HPDE6-E6E7 (cell line): ENCODE results near the gene PCDHGB5.
"Not testable (repeated sequence)": the region's sequence is repeated elsewhere in the genome, so short reads cannot be mapped to it uniquely, and the experiment has no call there.

Experiments used
- DNase-seq: peaks from one replicate; pipeline ENCODE4 v3.0.0; 2011; ENCODE audit warnings: missing footprints; ENCODE audit errors: extremely low spot score

PCDHGB5 gene

DNA sequence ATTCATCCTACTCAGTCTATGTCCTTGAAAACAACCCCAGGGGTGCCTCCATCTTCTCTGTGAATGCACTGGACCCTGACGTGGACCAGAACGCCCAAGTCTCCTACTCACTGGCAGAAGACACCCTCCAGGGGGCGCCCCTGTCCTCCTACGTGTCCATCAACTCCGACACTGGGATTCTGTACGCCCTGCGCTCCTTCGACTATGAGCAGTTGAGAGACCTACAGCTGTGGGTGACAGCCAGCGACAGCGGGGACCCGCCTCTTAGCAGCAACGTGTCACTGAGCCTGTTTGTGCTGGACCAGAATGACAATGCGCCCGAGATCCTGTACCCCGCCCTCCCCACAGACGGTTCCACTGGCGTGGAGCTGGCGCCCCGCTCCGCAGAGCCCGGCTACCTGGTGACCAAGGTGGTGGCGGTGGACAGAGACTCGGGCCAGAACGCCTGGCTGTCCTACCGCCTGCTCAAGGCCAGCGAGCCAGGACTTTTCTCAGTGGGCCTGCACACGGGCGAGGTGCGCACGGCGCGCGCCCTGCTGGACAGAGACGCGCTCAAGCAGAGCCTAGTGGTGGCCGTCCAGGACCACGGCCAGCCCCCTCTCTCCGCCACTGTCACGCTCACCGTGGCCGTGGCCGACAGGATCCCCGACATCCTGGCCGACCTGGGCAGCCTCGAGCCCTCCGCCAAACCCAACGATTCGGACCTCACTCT, 22.1 kb upstream of the PCDHGB5 start:
- DNase-seq, result not testable (repeated sequence)

DNA sequence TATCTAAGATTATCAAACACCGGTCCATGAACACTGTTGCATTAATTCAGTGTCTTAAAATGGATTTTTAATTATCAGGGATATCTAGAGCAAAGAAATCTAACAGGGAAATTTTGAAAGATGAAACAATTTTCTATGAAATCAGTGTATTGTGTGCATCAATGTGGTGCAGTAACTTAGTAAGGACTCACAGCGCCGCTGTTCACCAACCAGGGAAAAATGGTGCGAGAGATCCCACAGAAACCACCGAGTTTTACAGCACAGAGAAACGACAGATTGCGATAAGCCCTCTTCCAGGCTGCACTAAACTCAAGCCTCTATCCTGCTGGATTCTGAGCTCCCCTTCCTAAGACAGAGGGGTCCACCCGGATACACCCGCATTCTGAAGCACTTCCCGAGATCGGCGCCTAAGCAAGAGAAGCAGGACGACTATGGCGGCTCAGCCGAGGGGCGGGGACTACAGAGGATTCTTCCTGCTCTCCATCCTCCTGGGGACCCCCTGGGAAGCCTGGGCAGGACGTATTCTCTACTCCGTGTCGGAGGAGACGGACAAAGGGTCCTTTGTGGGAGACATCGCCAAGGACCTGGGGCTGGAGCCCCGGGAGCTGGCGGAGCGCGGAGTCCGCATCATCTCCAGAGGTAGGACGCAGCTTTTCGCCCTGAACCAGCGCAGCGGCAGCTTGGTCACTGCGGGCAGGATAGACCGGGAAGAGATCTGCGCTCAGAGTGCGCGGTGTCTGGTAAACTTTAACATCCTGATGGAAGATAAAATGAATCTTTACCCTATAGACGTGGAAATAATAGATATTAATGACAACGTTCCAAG, 15.1 kb upstream of the PCDHGB5 start, which contains the start of gene PCDHGA7:
Gene PCDHGA7, plus strand, starts transcription at position 274 of the 826 bp plus-strand sequence. Its CDS starts 158 bp downstream, at position 432.
- DNase-seq, result no peak

DNA sequence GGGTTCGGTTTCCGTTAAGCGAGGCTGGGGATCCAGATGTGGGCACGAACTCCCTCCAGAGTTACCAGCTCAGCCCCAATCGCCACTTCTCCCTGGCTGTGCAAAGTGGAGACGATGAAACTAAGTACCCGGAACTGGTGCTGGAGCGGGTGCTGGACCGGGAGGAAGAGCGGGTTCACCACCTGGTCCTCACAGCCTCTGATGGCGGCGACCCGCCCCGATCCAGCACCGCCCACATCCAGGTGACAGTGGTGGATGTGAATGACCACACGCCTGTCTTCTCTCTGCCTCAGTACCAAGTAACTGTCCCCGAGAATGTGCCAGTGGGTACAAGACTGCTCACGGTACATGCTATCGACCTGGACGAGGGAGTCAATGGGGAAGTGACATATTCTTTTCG, 14.4 kb upstream of the PCDHGB5 start:
- no peak for DNase-seq

DNA sequence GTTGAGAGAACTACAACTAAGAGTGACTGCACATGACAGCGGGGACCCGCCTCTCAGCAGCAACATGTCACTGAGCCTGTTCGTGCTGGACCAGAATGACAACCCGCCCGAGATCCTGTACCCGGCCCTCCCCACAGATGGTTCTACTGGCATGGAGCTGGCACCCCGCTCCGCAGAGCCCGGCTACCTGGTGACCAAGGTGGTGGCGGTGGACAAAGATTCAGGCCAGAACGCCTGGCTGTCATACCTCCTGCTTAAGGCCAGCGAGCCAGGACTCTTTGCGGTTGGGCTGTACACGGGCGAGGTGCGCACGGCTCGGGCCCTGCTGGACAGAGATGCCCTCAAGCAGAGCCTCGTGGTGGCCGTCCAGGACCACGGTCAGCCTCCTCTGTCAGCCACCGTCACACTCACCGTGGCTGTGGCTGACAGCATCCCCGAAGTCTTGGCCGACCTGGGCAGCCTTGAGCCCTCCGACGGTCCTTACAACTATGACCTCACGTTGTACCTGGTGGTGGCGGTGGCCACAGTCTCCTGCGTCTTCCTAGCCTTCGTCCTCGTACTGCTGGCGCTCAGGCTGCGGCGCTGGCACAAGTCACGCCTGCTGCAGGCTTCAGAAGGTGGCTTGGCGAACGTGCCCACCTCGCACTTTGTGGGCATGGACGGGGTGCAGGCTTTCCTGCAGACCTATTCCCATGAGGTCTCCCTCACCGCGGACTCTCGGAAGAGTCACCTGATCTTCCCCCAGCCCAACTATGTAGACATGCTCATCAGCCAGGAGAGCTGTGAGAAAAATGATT, 13.1 kb upstream of the PCDHGB5 start:
- no peak for DNase-seq

DNA sequence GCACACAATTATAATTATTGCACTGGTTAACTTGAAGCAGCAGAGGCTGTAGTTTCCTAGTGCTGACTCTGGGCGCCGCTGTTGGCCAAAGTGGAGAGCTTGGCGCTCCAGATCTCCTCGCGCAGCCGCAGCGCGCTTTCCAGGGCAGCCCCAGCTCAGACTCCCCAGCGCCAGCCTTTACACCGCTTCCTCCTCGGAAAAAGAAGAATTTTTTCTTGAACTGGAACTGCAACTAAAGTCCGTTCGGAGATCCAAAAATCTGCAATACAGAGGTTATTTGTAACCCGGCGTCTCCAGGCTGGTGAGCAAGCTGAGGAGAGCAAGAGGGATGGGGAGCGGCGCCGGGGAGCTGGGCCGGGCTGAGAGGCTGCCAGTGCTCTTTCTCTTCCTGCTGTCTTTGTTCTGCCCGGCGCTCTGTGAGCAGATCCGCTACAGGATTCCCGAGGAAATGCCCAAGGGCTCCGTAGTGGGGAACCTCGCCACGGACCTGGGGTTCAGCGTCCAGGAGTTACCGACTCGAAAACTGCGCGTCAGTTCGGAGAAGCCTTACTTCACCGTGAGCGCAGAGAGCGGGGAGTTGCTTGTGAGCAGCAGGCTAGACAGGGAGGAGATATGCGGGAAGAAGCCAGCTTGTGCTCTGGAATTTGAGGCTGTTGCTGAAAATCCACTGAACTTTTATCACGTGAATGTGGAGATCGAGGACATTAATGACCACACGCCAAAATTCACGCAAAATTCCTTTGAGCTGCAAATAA, 10.0 kb upstream of the PCDHGB5 start, which contains the start of gene PCDHGB4:
Gene PCDHGB4, plus strand, starts transcription at position 142 of the 755 bp plus-strand sequence. Its CDS starts 187 bp downstream, at position 329.
- DNase-seq, result not testable (repeated sequence)

DNA sequence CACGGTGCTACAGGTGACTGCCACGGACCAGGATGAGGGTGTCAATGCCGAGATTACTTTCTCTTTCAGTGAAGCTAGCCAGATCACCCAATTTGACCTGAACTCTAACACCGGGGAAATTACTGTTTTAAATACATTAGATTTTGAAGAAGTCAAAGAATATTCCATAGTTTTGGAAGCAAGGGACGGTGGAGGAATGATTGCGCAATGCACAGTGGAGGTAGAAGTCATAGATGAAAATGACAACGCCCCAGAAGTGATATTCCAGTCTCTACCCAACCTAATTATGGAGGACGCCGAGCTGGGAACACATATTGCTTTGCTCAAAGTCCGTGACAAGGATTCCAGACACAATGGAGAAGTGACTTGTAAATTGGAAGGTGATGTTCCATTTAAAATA, 9.1 kb upstream of the PCDHGB5 start:
- DNase-seq, result no peak

DNA sequence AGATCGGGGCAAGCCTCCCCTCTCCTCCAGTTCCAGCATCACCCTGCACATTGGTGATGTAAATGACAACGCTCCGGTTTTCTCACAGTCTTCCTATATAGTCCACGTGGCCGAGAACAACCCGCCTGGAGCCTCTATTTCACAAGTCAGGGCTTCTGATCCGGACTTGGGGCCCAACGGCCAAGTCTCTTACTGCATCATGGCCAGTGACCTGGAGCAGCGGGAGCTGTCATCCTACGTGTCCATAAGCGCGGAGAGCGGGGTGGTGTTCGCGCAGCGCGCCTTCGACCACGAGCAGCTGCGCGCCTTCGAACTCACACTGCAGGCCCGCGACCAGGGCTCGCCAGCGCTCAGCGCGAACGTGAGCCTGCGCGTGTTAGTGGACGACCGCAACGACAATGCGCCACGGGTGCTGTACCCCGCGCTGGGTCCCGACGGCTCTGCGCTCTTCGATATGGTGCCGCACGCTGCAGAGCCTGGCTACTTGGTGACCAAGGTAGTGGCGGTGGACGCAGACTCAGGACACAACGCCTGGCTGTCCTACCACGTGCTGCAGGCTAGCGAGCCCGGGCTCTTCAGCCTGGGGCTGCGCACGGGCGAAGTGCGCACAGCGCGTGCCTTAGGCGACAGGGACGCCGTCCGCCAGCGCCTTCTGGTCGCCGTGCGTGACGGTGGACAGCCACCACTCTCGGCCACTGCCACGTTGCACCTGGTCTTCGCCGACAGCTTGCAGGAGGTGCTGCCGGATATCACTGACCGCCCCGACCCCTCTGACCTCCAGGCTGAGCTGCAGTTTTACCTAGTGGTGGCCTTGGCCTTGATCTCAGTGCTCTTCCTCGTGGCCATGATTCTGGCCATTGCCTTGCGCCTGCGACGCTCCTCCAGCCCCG, 8.3 kb upstream of the PCDHGB5 start:
- no peak for DNase-seq

DNA sequence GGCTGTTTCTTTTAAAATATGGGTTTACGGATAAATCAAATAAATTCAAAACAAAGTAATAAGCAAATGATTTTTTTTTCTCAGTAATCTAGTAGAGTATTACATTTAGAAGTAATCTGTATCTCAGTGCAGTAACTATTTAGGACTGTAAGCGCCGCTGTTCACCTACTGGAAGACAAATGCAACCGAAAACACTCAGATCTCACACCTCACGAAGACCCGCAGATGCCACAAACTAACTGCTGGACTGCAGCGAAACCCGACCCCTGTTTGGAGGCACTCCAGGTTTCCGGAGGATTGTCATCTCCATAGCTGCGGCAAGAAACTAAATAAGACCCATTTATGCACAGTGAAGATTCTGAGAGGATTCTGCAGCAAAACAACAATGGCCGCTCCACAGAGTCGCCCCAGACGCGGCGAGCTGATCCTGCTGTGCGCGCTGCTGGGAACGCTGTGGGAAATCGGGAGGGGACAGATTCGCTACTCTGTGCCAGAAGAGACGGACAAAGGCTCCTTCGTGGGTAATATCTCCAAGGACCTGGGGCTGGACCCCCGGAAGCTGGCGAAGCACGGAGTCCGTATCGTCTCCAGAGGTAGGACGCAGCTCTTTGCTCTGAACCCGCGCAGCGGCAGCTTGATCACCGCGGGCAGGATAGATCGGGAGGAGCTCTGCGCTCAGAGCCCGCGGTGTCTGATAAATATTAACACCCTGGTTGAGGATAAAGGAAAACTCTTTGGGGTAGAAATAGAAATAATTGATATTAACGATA, 5.1 kb upstream of the PCDHGB5 start, which contains the start of gene PCDHGA8:
Gene PCDHGA8, plus strand, starts transcription at position 205 of the 770 bp plus-strand sequence. Its CDS starts 181 bp downstream, at position 386.
- DNase-seq, result no peak

DNA sequence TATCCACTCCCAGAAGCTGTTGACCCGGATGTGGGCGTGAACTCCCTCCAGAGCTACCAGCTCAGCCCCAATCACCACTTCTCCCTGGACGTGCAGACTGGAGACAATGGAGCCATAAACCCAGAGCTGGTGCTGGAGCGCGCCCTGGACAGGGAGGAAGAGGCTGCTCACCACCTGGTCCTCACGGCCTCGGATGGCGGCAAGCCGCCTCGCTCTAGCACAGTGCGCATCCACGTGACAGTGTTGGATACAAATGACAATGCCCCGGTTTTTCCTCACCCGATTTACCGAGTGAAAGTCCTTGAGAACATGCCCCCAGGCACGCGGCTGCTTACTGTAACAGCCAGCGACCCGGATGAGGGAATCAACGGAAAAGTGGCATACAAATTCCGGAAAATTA, 4.5 kb upstream of the PCDHGB5 start:
- DNase-seq, result no peak

DNA sequence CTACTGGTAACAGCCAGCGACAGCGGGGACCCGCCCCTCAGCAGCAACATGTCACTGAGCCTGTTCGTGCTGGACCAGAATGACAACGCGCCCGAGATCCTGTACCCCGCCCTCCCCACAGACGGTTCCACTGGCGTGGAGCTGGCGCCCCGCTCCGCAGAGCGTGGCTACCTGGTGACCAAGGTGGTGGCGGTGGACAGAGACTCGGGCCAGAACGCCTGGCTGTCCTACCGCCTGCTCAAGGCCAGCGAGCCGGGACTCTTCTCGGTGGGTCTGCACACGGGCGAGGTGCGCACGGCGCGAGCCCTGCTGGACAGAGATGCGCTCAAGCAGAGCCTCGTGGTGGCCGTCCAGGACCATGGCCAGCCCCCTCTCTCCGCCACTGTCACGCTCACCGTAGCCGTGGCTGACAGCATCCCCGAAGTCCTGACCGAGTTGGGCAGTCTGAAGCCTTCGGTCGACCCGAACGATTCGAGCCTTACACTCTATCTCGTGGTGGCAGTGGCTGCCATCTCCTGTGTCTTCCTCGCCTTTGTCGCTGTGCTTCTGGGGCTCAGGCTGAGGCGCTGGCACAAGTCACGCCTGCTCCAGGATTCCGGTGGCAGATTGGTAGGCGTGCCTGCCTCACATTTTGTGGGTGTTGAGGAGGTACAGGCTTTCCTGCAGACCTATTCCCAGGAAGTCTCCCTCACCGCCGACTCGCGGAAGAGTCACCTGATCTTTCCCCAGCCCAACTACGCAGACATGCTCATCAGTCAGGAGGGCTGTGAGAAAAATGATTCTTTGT, 3.2 kb upstream of the PCDHGB5 start:
- DNase-seq, result not testable (repeated sequence)

DNA sequence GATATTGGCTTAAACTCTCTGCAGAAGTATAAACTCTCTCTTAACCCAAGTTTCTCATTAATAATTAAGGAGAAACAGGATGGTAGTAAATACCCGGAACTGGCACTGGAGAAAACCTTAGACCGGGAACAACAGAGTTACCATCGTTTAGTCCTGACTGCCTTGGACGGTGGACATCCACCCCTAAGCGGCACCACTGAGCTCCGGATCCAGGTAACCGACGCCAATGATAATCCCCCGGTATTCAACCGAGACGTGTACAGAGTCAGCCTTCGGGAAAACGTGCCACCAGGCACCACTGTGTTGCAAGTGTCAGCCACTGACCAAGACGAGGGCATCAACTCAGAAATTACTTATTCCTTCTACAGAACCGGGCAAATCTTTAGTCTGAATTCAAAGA, 861 bp downstream of the PCDHGB5 start:
- DNase-seq, result no peak

DNA sequence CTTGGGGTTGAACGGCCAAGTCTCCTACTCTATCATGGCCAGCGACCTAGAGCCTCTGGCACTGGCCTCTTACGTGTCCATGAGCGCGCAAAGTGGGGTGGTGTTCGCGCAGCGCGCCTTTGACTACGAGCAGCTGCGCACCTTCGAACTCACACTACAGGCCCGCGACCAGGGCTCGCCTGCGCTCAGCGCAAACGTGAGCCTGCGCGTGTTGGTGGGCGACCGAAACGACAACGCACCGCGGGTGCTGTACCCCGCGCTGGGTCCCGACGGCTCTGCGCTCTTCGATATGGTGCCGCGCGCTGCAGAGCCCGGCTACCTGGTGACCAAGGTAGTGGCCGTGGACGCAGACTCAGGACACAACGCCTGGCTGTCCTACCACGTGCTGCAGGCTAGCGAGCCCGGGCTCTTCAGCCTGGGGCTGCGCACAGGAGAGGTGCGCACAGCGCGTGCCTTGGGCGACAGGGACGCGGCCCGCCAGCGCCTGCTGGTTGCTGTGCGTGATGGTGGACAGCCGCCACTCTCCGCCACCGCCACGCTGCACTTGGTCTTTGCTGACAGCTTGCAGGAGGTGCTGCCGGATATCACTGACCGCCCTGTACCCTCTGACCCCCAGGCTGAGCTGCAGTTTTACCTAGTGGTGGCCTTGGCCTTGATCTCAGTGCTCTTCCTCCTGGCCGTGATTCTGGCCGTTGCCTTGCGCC, 2.0 kb downstream of the PCDHGB5 start:
- no peak for DNase-seq

DNA sequence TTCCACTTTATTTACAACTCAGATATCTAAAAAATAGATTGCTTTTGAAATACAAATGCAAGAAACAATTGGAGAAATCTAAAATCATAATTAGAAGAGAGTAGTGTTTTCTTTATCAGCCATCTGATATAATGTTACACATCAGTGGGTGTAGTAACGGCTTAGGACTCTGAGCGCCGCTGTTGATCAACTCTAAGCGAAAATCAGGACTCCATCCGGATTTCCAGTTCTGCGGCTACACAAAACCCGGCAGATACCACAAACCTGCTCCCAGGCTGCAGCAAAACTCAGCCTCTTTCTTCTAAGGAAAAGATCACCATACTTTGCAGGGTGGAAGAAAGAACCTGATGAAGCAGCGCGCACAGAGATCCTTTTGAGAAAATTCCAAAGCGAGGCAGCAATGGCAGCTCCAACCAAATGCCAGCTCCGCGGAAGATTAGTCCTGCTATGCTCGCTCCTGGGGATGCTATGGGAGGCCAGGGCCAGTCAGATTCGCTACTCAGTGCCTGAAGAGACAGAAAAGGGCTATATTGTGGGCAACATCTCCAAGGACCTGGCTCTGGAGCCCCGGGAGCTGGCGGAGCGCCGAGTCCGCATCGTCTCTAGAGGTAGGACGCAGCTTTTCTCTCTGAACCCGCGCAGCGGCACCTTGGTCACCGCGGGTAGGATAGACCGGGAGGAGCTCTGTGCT, 5.0 kb downstream of the PCDHGB5 start, which contains the start of gene PCDHGA9:
Gene PCDHGA9, plus strand, starts transcription at position 226 of the 691 bp plus-strand sequence. Its CDS starts 175 bp downstream, at position 401.
- peak; percentile 17 for DNase-seq

DNA sequence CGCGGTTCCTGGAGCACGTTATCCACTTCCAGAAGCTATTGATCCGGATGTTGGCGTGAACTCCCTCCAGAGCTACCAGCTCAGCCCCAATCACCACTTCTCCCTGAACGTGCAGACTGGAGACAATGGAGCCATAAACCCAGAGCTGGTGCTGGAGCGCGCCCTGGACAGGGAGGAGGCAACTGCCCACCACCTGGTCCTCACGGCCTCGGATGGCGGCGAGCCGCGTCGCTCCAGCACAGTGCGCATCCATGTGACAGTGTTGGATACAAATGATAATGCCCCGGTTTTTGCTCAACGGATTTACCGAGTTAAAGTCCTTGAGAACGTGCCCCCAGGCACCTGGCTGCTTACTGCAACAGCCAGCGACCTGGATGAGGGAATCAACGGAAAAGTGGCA, 5.6 kb downstream of the PCDHGB5 start:
- DNase-seq, result no peak

DNA sequence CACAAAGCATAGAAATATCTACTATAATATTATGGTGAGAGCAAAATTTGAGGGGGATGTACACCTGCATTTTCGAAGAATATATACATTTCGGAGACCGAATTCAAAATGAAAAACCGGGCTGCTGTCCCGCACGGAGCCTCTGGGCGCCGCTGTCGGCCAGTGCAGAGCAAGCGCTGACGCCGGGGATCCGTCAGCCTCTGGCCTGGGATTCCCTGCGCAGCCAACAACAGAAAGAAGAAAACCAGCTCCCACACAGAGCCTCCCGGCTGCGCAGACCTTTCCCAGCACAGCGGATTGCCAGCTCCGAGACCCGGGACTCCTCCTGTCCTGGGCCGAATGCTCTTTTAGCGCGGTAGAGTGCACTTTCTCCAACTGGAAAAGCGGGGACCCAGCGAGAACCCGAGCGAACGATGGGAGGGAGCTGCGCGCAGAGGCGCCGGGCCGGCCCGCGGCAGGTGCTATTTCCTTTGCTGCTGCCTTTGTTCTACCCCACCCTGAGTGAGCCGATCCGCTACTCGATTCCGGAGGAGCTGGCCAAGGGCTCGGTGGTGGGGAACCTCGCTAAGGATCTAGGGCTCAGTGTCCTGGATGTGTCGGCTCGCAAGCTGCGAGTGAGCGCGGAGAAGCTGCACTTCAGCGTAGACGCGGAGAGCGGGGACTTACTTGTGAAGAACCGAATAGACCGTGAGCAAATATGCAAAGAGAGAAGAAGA, 10.2 kb downstream of the PCDHGB5 start, which contains the start of gene PCDHGB6:
Gene PCDHGB6, plus strand, starts transcription at position 232 of the 716 bp plus-strand sequence. Its CDS starts 182 bp downstream, at position 414.
- peak; percentile 29 for DNase-seq

DNA sequence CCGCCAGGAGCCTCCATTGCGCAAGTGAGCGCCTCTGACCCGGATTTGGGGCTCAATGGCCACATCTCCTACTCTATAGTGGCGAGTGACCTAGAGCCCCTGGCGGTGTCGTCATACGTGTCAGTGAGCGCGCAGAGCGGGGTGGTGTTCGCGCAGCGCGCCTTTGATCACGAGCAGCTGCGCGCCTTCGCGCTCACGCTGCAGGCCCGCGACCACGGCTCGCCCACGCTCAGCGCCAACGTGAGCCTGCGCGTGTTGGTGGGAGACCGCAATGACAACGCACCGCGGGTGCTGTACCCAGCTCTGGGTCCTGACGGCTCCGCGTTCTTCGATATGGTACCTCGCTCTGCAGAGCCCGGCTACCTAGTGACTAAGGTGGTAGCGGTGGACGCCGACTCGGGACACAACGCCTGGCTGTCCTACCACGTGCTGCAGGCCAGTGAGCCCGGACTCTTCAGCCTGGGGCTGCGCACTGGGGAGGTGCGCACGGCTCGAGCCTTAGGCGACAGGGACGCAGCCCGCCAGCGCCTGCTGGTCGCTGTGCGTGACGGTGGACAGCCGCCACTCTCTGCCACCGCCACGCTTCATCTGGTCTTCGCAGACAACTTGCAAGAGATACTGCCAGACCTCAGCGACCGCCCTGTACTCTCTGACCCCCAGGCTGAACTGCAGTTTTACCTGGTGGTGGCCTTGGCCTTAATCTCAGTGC, 12.0 kb downstream of the PCDHGB5 start:
- DNase-seq, result no peak
